IMR-90 (cell line): ENCODE data around the gene RAD1.

Source experiments
- BHLHE40 ChIP-seq: fragments of 150-350 bp; IDR thresholded peaks from 2 replicates; pipeline ENCODE4 v1.6.1; 2016; ENCODE audit warnings: mild to moderate bottlenecking, low read depth, low read length
- CEBPB ChIP-seq: IDR thresholded peaks from 2 replicates; pipeline ENCODE4 v1.6.1; 2012; ENCODE audit warnings: low read depth, low read length, improper control_type of control experiment
- CHD1 ChIP-seq: IDR thresholded peaks from 2 replicates; pipeline ENCODE4 v1.6.1; 2012; ENCODE audit warnings: low read depth, low read length, improper control_type of control experiment
- FOS ChIP-seq: fragments of 150-350 bp; IDR thresholded peaks from 2 replicates; pipeline ENCODE4 v1.6.1; 2016; ENCODE audit warnings: low read depth, low read length
- MAFK ChIP-seq: IDR thresholded peaks from 2 replicates; pipeline ENCODE4 v1.6.1; 2012; ENCODE audit warnings: low read depth, low read length, improper control_type of control experiment
- MXI1 ChIP-seq: IDR thresholded peaks from 2 replicates; pipeline ENCODE4 v1.6.1; 2012; ENCODE audit warnings: low read depth, mild to moderate bottlenecking, low read length, moderate library complexity, borderline replicate concordance
- NFE2L2 ChIP-seq: fragments of 150-350 bp; IDR thresholded peaks from 2 replicates; pipeline ENCODE4 v1.6.1; 2016; ENCODE audit warnings: low read depth, mild to moderate bottlenecking, low read length
- POLR2A ChIP-seq: IDR thresholded peaks from 2 replicates; pipeline ENCODE4 v1.6.1; 2012; ENCODE audit warnings: mild to moderate bottlenecking, low read depth, low read length
- RAD21 ChIP-seq: IDR thresholded peaks from 2 replicates; pipeline ENCODE4 v1.6.1; 2012; ENCODE audit warnings: low read length, improper control_type of control experiment
- RCOR1 ChIP-seq: IDR thresholded peaks from 2 replicates; pipeline ENCODE4 v1.6.1; 2012; ENCODE audit warnings: mild to moderate bottlenecking, low read length, improper control_type of control experiment; ENCODE audit not compliant: insufficient replicate concordance
- RFX5 ChIP-seq: IDR thresholded peaks from 2 replicates; pipeline ENCODE4 v1.8.0; 2012; ENCODE audit warnings: low read depth, mild to moderate bottlenecking, low read length, moderate library complexity
- SMC3 ChIP-seq: fragments of 150-350 bp; IDR thresholded peaks from 2 replicates; pipeline ENCODE4 v1.6.1; 2016; ENCODE audit warnings: low read depth, mild to moderate bottlenecking, antibody characterized with exemption, low read length, moderate library complexity
- TF ChIP-seq, protein P1 (sequence below): conservative IDR thresholded peaks from 2 replicates; pipeline ENCODE4 v1.5.1; 2012; ENCODE audit warnings: mild to moderate bottlenecking, low read depth, low read length, improper control_type of control experiment
- TF ChIP-seq, protein P2 (sequence below): fragments of 150-350 bp; IDR thresholded peaks from 2 replicates; pipeline ENCODE4 v1.6.1; 2017; ENCODE audit warnings: mild to moderate bottlenecking, antibody characterized with exemption, low read length, low read depth

DNA sequence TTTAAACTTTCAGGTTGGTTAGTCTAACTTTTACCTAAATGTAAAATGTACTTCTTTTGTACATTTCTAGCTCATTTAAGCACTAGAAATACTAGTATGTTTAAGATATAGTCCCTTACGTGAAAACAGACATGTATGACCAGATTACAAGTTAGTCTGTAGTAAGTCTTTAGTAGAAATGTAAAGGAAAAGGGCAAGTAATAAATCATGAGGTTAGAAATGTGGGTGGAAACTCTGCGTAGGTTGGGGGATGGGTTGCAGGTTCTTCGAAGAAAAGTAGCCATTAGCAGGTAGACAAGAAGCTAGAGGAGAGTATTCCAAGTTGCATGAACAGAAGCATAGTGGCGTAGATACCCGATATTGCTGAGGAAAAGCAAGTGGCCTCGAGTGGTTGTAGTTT is 22.9 kb downstream of the RAD1 start:
- TF ChIP-seq, protein P1, sequence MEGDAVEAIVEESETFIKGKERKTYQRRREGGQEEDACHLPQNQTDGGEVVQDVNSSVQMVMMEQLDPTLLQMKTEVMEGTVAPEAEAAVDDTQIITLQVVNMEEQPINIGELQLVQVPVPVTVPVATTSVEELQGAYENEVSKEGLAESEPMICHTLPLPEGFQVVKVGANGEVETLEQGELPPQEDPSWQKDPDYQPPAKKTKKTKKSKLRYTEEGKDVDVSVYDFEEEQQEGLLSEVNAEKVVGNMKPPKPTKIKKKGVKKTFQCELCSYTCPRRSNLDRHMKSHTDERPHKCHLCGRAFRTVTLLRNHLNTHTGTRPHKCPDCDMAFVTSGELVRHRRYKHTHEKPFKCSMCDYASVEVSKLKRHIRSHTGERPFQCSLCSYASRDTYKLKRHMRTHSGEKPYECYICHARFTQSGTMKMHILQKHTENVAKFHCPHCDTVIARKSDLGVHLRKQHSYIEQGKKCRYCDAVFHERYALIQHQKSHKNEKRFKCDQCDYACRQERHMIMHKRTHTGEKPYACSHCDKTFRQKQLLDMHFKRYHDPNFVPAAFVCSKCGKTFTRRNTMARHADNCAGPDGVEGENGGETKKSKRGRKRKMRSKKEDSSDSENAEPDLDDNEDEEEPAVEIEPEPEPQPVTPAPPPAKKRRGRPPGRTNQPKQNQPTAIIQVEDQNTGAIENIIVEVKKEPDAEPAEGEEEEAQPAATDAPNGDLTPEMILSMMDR: no peak
- TF ChIP-seq MXI1 (no peak), CEBPB (no peak), POLR2A (no peak), CHD1 (no peak), SMC3 (no peak), RFX5 (no peak), MAFK (no peak), BHLHE40 (no peak), NFE2L2 (no peak), RCOR1 (no peak), RAD21 (no peak), FOS (no peak)
- TF ChIP-seq, protein P2, sequence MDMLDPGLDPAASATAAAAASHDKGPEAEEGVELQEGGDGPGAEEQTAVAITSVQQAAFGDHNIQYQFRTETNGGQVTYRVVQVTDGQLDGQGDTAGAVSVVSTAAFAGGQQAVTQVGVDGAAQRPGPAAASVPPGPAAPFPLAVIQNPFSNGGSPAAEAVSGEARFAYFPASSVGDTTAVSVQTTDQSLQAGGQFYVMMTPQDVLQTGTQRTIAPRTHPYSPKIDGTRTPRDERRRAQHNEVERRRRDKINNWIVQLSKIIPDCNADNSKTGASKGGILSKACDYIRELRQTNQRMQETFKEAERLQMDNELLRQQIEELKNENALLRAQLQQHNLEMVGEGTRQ: no peak
